Measurements from ENCODE around the gene SLC38A3. TPM values are rescaled to one million over a fixed set of nuclear protein-coding genes. Genes with fewer than 3 reads are reported as not detected.

The SLC38A3 gene
- total and polyA plus RNA-seq, 2 experiments from 2014 or later, result 0.28 to 1.3 TPM

DNA sequence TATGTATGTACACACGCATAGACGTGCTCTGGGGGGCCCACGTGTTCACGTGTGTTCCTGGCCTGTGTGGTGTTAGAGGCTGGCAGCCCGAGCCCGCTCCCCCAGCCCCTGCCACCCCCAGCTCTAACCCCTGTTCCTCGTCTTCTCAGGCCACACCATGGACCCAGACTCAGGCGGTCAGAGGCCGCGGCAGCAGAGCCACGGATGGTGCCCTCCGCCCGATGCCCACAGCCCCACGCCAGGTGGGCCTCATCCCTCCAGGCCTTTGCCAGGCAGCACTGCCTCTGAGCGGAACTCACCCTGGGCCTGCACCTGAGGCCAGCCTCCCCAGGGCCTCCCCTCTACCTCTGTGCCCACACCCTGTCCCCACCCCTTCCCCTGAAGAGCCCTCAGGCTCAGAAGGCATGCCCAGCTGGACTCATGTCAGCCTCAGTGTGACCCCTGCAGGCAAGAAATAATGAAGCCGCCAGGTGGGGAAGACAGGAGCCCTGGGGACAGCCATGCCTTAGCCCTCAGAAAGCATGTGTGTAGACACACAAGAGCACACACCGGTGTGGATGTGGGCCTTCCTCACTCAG lies 30.0 kb upstream of the SLC38A3 start:
- TF ChIP-seq, protein P1, sequence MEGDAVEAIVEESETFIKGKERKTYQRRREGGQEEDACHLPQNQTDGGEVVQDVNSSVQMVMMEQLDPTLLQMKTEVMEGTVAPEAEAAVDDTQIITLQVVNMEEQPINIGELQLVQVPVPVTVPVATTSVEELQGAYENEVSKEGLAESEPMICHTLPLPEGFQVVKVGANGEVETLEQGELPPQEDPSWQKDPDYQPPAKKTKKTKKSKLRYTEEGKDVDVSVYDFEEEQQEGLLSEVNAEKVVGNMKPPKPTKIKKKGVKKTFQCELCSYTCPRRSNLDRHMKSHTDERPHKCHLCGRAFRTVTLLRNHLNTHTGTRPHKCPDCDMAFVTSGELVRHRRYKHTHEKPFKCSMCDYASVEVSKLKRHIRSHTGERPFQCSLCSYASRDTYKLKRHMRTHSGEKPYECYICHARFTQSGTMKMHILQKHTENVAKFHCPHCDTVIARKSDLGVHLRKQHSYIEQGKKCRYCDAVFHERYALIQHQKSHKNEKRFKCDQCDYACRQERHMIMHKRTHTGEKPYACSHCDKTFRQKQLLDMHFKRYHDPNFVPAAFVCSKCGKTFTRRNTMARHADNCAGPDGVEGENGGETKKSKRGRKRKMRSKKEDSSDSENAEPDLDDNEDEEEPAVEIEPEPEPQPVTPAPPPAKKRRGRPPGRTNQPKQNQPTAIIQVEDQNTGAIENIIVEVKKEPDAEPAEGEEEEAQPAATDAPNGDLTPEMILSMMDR (conservative IDR thresholded peaks at IDR 0.05; ENCODE audit: low read depth in 2 of 2), result peak in 1 of 2 experiments; percentile 29; a peak in 1 of 4 replicates
- TF ChIP-seq, protein P2, sequence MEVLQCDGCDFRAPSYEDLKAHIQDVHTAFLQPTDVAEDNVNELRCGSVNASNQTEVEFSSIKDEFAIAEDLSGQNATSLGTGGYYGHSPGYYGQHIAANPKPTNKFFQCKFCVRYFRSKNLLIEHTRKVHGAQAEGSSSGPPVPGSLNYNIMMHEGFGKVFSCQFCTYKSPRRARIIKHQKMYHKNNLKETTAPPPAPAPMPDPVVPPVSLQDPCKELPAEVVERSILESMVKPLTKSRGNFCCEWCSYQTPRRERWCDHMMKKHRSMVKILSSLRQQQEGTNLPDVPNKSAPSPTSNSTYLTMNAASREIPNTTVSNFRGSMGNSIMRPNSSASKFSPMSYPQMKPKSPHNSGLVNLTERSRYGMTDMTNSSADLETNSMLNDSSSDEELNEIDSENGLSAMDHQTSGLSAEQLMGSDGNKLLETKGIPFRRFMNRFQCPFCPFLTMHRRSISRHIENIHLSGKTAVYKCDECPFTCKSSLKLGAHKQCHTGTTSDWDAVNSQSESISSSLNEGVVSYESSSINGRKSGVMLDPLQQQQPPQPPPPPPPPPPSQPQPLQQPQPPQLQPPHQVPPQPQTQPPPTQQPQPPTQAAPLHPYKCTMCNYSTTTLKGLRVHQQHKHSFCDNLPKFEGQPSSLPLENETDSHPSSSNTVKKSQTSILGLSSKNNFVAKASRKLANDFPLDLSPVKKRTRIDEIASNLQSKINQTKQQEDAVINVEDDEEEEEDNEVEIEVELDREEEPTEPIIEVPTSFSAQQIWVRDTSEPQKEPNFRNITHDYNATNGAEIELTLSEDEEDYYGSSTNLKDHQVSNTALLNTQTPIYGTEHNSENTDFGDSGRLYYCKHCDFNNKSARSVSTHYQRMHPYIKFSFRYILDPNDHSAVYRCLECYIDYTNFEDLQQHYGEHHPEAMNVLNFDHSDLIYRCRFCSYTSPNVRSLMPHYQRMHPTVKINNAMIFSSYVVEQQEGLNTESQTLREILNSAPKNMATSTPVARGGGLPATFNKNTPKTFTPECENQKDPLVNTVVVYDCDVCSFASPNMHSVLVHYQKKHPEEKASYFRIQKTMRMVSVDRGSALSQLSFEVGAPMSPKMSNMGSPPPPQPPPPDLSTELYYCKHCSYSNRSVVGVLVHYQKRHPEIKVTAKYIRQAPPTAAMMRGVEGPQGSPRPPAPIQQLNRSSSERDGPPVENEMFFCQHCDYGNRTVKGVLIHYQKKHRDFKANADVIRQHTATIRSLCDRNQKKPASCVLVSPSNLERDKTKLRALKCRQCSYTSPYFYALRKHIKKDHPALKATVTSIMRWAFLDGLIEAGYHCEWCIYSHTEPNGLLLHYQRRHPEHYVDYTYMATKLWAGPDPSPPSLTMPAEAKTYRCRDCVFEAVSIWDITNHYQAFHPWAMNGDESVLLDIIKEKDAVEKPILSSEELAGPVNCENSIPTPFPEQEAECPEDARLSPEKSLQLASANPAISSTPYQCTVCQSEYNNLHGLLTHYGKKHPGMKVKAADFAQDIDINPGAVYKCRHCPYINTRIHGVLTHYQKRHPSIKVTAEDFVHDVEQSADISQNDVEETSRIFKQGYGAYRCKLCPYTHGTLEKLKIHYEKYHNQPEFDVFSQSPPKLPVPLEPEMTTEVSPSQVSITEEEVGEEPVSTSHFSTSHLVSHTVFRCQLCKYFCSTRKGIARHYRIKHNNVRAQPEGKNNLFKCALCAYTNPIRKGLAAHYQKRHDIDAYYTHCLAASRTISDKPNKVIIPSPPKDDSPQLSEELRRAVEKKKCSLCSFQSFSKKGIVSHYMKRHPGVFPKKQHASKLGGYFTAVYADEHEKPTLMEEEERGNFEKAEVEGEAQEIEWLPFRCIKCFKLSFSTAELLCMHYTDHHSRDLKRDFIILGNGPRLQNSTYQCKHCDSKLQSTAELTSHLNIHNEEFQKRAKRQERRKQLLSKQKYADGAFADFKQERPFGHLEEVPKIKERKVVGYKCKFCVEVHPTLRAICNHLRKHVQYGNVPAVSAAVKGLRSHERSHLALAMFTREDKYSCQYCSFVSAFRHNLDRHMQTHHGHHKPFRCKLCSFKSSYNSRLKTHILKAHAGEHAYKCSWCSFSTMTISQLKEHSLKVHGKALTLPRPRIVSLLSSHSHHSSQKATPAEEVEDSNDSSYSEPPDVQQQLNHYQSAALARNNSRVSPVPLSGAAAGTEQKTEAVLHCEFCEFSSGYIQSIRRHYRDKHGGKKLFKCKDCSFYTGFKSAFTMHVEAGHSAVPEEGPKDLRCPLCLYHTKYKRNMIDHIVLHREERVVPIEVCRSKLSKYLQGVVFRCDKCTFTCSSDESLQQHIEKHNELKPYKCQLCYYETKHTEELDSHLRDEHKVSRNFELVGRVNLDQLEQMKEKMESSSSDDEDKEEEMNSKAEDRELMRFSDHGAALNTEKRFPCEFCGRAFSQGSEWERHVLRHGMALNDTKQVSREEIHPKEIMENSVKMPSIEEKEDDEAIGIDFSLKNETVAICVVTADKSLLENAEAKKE (CRISPR knock-in tag; IDR thresholded peaks at IDR 0.05), result no peak
- TF ChIP-seq CREB1 (CRISPR knock-in tag; IDR thresholded peaks at IDR 0.05; ENCODE audit: low read depth) (no peak), EZH2phosphoT487 (IDR thresholded peaks at IDR 0.05; ENCODE audit: unreplicated experiment) (no peak)
- Histone ChIP-seq H4K20me1 (replicated peaks; ENCODE audit: insufficient read depth) (peaks cover 16% of the 10 kb centered on the region; the same call in 1 of the 2 replicates), H3K4me2 (no peak overlapping the region), H3K4me1 (ENCODE audit: insufficient read depth) (no peaks in the 10 kb centered on the region; the same call in 1 of the 2 replicates), H3K27me3 (ENCODE audit: insufficient read depth) (no peaks in the 10 kb centered on the region), H3K4me3 (no peak overlapping the region), H3K27ac (ENCODE audit: low read depth) (no peak overlapping the region), H3K36me3 (ENCODE audit: insufficient read depth) (no peaks in the 10 kb centered on the region; the same call in 1 of the 2 replicates), H3K9me2 (ENCODE audit: insufficient read depth) (no peaks in the 10 kb centered on the region), H2AFZ (no peak overlapping the region), H3K79me2 (replicated peaks; ENCODE audit: insufficient read depth) (0 out of 2 replicates have a peak, but pooled peaks cover 4% of the 10 kb centered on the region), H3F3A (replicated peaks; ENCODE audit: low read depth) (peaks cover 5% of the 10 kb centered on the region; the same call in 1 of the 2 replicates)
- Mint-ChIP-seq H3K4me3 (no peak overlapping the region), H3K27me3 (ENCODE audit: insufficient read depth, low read depth, poor library complexity) (peaks cover 3% of the 10 kb centered on the region), H3K4me1 (peaks cover 12% of the 10 kb centered on the region; the same call in 2 of the 3 replicates), H3K9me3 (no peaks in the 10 kb centered on the region; the same call in 2 of the 3 replicates), H3K36me3 (ENCODE audit: low read depth) (peaks cover 10% of the 10 kb centered on the region), H3K27ac (no peak overlapping the region)
- DNase-seq (ENCODE audit: low spot score) (no peak), ATAC-seq (no peak)

Data from GM23338 (cell line).